ENCODE data around the gene CA10. TPM values are rescaled to one million over a fixed set of nuclear protein-coding genes. Genes with fewer than 3 reads are reported as not detected.
A peak's percentile ranks its signal among the peaks of the same experiment; 100 is the strongest.

CA10 gene
- total and polyA plus RNA-seq, 2 donors (not counting 1 experiment from before 2014, with no cell fraction given): not detected

DNA sequence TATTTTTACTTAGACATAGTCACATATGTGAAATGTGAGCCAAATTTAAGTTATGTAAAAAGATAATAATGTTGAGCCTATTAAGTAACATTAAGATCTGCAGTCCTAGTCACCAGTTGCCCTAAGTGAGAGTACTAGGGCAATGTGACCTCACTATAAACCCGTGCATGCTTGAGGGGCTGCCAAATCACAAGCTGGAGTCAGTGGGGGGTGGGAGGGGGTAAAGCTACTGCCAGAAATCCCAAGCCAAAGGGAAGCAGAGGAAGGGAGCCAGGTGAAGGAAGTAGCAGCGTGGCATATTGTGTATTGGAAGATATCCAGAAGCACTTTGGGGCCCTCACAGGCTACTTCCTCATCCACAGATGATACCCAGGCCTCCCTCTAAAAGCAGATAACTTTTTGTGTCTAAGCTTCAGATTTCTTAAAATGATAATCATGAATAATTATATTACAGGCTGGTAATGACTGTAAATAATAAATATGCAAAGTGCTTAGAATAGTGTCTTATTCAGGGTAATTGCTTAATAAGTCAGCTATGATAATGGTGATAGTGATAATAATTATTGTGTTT lies 134.1 kb downstream of the CA10 start:
- Histone ChIP-seq H4K20me1 (ENCODE audit: control insufficient read depth, extremely low read depth, insufficient read depth, low read length) (no peaks in the 10 kb centered on the region), H3K4me3 (replicated peaks in 1 of 4; ENCODE audit: control extremely low read depth in 1 of 4, insufficient read depth in 1 of 4, low read depth in 3 of 4, low read length in 4 of 4) (no peak overlapping the region), H3K4me2 (ENCODE audit: extremely low read depth, insufficient read depth, low read length) (no peak overlapping the region), H2AFZ (ENCODE audit: low read length) (no peak overlapping the region), H3K27ac (ENCODE audit: insufficient read depth, low read length) (no peak overlapping the region), H3K79me2 (ENCODE audit: control insufficient read depth, insufficient read depth, low read length) (no peaks in the 10 kb centered on the region), H3K9me3 (ENCODE audit: control insufficient read depth, insufficient read depth, low read depth, low read length) (no peaks in the 10 kb centered on the region), H3K36me3 (ENCODE audit: control insufficient read depth, insufficient read depth, low read length) (no peaks in the 10 kb centered on the region), H3K27me3 (ENCODE audit: control insufficient read depth, insufficient read depth, low read length) (no peaks in the 10 kb centered on the region), H3K9ac (ENCODE audit: insufficient read depth, low read length) (no peak overlapping the region), H3K4me1 (ENCODE audit: control insufficient read depth, extremely low read depth, insufficient read depth, low read length) (no peaks in the 10 kb centered on the region)
- TF ChIP-seq EZH2 (IDR thresholded peaks at IDR 0.05; ENCODE audit: low read length, missing control alignments) (no peak), CTCF (conservative IDR thresholded peaks at IDR 0.05 in 1 of 2, IDR thresholded peaks at IDR 0.05 in 1 of 2; ENCODE audit: low read depth in 1 of 2, low read length in 2 of 2) (no peak)
- DNase-seq (ENCODE audit: low read depth in 2 of 2): peak in 1 of 2 donors; percentile 32

DNA sequence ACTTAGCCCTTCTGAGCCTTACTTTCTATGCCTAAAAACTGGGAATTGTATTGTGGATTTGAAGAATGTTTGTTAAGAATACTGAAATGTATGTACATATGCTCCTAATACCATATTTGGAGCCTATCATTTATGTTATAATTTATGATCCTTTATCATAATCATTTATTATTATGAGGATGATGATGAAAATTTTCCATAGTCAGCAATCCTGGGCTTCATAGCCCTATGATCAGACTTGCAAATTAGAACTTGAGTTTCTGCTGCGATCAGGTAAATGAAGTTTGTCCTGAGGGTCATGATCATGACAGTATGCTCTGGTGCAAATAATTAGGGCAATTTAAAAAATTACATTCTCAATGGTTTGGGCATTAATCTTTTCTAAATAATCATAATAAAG lies 147.4 kb downstream of the CA10 start:
- TF ChIP-seq EZH2 (IDR thresholded peaks at IDR 0.05; ENCODE audit: low read length, missing control alignments) (no peak), CTCF (conservative IDR thresholded peaks at IDR 0.05 in 1 of 2, IDR thresholded peaks at IDR 0.05 in 1 of 2; ENCODE audit: low read depth in 1 of 2, low read length in 2 of 2) (no peak)
- Histone ChIP-seq H3K27me3 (ENCODE audit: control insufficient read depth, insufficient read depth, low read length) (no peaks in the 10 kb centered on the region), H3K9ac (ENCODE audit: insufficient read depth, low read length) (no peak overlapping the region), H2AFZ (ENCODE audit: low read length) (no peak overlapping the region), H4K20me1 (ENCODE audit: control insufficient read depth, extremely low read depth, insufficient read depth, low read length) (no peaks in the 10 kb centered on the region), H3K4me3 (replicated peaks in 1 of 4; ENCODE audit: control extremely low read depth in 1 of 4, insufficient read depth in 1 of 4, low read depth in 3 of 4, low read length in 4 of 4) (no peak overlapping the region), H3K4me1 (ENCODE audit: control insufficient read depth, extremely low read depth, insufficient read depth, low read length) (no peaks in the 10 kb centered on the region), H3K4me2 (ENCODE audit: extremely low read depth, insufficient read depth, low read length) (no peak overlapping the region), H3K27ac (ENCODE audit: insufficient read depth, low read length) (no peak overlapping the region), H3K79me2 (ENCODE audit: control insufficient read depth, insufficient read depth, low read length) (no peaks in the 10 kb centered on the region), H3K9me3 (ENCODE audit: control insufficient read depth, insufficient read depth, low read depth, low read length) (no peaks in the 10 kb centered on the region), H3K36me3 (ENCODE audit: control insufficient read depth, insufficient read depth, low read length) (no peaks in the 10 kb centered on the region)
- DNase-seq (ENCODE audit: low read depth in 2 of 2): no peak

GRCh38 chr17:51999654-52000053 lies 158.9 kb downstream of the CA10 start:
- H3K79me2 ChIP-seq (ENCODE audit: control insufficient read depth, insufficient read depth, low read length): no peaks in the 10 kb centered on the region
- H2AFZ ChIP-seq (ENCODE audit: low read length): no peak overlapping the region
- no peak overlapping the region for H3K9ac ChIP-seq (ENCODE audit: insufficient read depth, low read length)
- no peak overlapping the region for H3K27ac ChIP-seq (ENCODE audit: insufficient read depth, low read length)
- H4K20me1 ChIP-seq (ENCODE audit: control insufficient read depth, extremely low read depth, insufficient read depth, low read length): no peaks in the 10 kb centered on the region
- no peaks in the 10 kb centered on the region for H3K27me3 ChIP-seq (ENCODE audit: control insufficient read depth, insufficient read depth, low read length)
- no peaks in the 10 kb centered on the region for H3K9me3 ChIP-seq (ENCODE audit: control insufficient read depth, insufficient read depth, low read depth, low read length)
- no peak for DNase-seq (ENCODE audit: low read depth in 2 of 2)
- no peak overlapping the region for H3K4me3 ChIP-seq (replicated peaks in 1 of 4; ENCODE audit: control extremely low read depth in 1 of 4, insufficient read depth in 1 of 4, low read depth in 3 of 4, low read length in 4 of 4)
- TF ChIP-seq EZH2 (IDR thresholded peaks at IDR 0.05; ENCODE audit: low read length, missing control alignments) (no peak), CTCF (conservative IDR thresholded peaks at IDR 0.05 in 1 of 2, IDR thresholded peaks at IDR 0.05 in 1 of 2; ENCODE audit: low read depth in 1 of 2, low read length in 2 of 2) (no peak)
- no peaks in the 10 kb centered on the region for H3K36me3 ChIP-seq (ENCODE audit: control insufficient read depth, insufficient read depth, low read length)
- H3K4me2 ChIP-seq (ENCODE audit: extremely low read depth, insufficient read depth, low read length): no peak overlapping the region
- H3K4me1 ChIP-seq (ENCODE audit: control insufficient read depth, extremely low read depth, insufficient read depth, low read length): no peaks in the 10 kb centered on the region
